ENCODE results near the gene PCYOX1L.

The PCYOX1L gene

DNA sequence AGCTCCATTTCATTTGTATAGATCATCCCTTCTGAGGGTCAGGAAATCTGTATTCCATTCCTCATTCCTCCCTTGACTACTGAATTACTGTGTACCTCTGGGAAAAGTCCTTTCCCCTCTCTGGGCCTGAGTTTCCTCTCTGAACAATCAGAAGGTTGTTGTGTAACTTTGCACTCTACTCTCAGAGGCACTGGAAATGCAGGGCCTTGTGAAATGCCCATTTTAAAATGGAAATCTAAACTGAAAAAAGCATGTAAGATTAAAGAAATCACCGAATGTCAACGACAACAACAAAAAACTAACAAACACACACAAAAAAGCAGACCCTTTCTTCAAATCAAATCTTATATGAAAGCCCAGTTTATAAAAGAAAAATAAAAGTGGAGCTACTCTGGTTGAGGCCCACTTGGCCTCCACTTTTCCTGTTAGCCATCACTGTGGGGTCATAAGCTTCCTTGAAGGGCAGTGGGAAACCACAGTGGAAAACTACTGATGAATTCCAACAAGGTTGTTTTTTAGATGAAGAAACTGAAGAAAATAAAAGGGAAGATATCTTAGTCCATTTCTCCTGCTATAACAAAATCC is 34.1 kb upstream of the PCYOX1L start:
- Mint-ChIP-seq H3K4me3 (no peak overlapping the region), H3K9me3 (no peaks in the 10 kb centered on the region), H3K27me3 (no peaks in the 10 kb centered on the region), H3K36me3 (ENCODE audit: low read depth) (no peaks in the 10 kb centered on the region), H3K4me1 (ENCODE audit: low read depth) (no peaks in the 10 kb centered on the region), H3K27ac (no peak overlapping the region)
- intact Hi-C loops (cut with micrococcal nuclease) = no loop called here

DNA sequence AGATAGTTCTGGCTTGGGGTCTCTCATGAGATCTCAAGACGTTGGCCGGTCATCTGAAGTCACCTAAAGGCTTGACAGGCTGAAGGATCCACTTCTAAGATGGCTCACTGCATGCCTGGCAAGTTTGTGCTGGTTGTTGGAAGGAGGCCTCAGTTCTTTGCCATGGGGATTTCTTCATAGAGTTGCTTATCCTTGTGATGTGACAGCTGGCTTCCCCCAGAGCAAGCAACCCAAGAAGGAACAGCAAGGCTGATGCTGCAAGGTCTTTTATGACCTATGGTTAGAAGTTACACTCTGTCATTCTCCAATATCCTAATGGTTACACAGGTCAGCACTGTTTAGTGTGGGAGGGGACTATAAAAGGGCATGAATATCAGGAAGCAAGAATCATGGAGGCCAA is 33.2 kb upstream of the PCYOX1L start:
- Mint-ChIP-seq H3K36me3 (ENCODE audit: low read depth) (no peaks in the 10 kb centered on the region), H3K27ac (no peak overlapping the region), H3K4me3 (no peak overlapping the region), H3K9me3 (no peaks in the 10 kb centered on the region), H3K4me1 (ENCODE audit: low read depth) (no peaks in the 10 kb centered on the region), H3K27me3 (no peaks in the 10 kb centered on the region)
- intact Hi-C loops (cut with micrococcal nuclease) = no loop called here

DNA sequence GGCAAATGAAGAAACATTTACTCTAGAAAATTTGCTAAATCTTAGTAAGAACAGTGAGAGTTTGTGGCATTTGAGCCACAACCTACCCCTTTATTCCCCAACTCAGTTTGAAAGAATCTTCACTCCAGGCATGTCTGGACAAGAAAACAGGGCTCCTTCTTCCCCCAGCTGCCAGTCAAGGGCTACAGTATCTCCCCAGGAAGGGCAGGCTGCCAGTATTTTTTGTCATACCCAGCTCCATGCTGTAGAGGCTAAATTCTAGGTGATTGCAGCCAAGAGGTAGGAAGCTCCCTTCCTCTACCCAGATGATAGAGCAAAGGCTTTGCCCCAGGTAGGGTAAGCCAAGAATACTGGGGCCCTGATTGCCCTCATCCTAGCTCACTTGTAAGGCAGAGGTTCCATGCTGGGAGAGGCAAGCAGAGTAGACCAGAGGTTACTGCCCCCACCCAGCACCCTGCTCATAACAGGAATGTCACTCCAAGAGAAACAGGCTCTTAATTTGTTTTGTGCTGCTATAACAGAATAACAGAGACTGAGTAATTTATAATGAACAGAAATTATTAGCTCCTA is 32.6 kb upstream of the PCYOX1L start:
- H3K27ac Mint-ChIP-seq = no peak overlapping the region
- intact Hi-C loops (cut with micrococcal nuclease) = no loop called here
- H3K4me3 Mint-ChIP-seq = no peak overlapping the region

DNA sequence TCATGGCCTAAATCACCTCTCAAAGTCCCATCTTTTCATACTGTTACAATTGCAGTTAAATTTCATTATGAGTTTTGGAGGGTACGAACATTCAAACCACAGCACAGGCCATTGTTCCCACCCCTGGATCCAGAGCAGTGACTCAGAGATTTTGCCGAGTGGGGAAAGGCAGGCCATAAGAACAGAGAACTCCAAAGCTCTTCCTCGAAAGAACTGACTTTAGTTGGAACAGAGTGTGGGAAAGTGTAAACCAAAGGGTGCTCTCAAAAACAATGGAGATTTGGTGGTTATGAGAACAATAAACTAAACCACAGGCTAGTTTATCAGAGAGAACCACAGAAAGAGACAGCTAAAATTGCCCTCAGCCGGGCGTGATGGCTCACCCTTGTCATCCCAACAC is 32.0 kb upstream of the PCYOX1L start:
- Mint-ChIP-seq H3K4me3 (no peak overlapping the region), H3K36me3 (ENCODE audit: low read depth) (no peaks in the 10 kb centered on the region), H3K27me3 (no peaks in the 10 kb centered on the region), H3K4me1 (ENCODE audit: low read depth) (no peaks in the 10 kb centered on the region), H3K27ac (no peak overlapping the region), H3K9me3 (no peaks in the 10 kb centered on the region)
- intact Hi-C loops (cut with micrococcal nuclease) = no loop called here

More for the DNA sequence above, 32.6 kb upstream of the PCYOX1L start:
- H3K27me3 Mint-ChIP-seq = no peaks in the 10 kb centered on the region
- no peaks in the 10 kb centered on the region for H3K4me1 Mint-ChIP-seq (ENCODE audit: low read depth)
- H3K36me3 Mint-ChIP-seq (ENCODE audit: low read depth) = no peaks in the 10 kb centered on the region
- no peaks in the 10 kb centered on the region for H3K9me3 Mint-ChIP-seq

DNA sequence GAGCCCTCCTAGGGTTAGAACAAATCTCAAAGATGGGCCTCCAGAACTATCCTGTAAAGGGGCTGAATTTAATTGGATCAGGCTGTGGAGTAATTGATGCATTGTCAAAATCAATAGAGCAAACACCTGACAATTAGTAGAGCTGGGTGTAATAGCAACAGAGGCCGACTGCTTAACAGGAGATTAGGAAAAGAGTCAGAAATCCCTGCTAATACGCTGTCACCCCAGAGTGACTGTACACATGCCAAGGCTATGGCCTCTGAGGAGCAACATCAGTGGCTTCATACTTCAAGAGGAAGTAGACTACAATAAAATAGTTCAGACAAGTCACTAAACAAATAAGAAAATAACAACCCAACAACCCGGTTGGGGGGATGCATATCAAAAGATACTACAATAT is 31.2 kb upstream of the PCYOX1L start:
- Mint-ChIP-seq H3K4me3 (no peak overlapping the region), H3K36me3 (ENCODE audit: low read depth) (no peaks in the 10 kb centered on the region), H3K27ac (no peak overlapping the region), H3K4me1 (ENCODE audit: low read depth) (no peaks in the 10 kb centered on the region), H3K27me3 (no peaks in the 10 kb centered on the region), H3K9me3 (no peaks in the 10 kb centered on the region)
- intact Hi-C loops (cut with micrococcal nuclease) = no loop called here

DNA sequence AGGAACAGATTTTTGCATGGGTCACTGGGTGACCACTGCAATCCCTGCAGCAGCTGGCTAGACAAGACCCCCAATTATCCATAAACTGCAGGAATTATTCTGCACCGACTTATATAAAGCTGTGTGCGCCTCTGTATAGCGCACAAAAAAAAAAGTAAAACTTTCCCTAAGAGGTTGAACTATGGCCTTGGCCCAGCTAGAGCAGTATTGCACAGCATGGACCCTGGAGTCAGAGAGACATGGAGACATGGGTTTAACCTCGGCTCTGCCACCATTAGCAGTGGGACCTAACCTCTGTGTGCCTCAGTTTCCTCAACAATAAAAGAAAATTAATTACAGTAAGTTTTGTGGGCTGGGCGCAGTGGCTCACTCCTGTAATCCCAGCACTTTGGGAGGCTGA is 29.7 kb upstream of the PCYOX1L start:
- H3K9me3 Mint-ChIP-seq = no peaks in the 10 kb centered on the region
- H3K27ac Mint-ChIP-seq = no peak overlapping the region
- intact Hi-C loops (cut with micrococcal nuclease) = no loop called here
- H3K4me3 Mint-ChIP-seq = no peak overlapping the region
- no peaks in the 10 kb centered on the region for H3K4me1 Mint-ChIP-seq (ENCODE audit: low read depth)
- no peaks in the 10 kb centered on the region for H3K36me3 Mint-ChIP-seq (ENCODE audit: low read depth)
- H3K27me3 Mint-ChIP-seq = no peaks in the 10 kb centered on the region

DNA sequence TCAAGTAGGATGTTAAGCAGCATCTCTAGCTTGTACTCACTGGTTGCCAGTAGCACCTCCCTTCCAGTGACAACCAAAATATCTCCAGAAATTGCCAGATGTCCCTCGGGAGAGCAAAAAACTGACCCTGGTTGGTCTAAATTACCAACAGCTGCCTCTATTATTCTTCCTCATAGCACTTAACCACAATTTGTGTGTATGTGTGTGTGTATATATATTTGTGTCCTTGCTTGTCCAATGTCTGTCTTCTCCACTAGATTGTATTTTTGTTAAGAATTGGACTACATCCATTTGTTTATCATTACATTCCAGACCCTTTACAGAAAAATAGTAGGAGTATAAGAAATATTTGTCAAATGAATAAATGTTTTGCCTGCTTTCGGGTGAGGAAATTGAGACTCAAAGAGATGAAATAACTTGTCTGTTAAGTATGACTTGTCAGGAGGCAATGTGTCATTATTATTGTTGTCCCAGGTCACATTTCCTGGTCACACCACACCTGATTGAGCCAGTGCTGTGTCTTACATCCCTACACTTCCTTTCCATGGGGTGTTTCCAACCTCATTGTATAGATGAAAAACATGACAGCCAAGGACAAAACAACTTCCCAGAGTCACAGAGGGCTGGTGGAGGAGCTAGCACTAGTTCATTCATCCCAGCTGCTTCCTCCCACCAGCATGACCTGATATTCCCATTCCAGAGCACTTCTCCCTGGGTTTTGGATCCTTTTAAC is 24.0 kb upstream of the PCYOX1L start:
- Mint-ChIP-seq H3K9me3 (no peaks in the 10 kb centered on the region), H3K27me3 (no peaks in the 10 kb centered on the region), H3K4me1 (ENCODE audit: low read depth) (no peaks in the 10 kb centered on the region), H3K4me3 (no peak overlapping the region), H3K27ac (no peak overlapping the region), H3K36me3 (ENCODE audit: low read depth) (no peaks in the 10 kb centered on the region)
- intact Hi-C loops (cut with micrococcal nuclease) = no loop called here

DNA sequence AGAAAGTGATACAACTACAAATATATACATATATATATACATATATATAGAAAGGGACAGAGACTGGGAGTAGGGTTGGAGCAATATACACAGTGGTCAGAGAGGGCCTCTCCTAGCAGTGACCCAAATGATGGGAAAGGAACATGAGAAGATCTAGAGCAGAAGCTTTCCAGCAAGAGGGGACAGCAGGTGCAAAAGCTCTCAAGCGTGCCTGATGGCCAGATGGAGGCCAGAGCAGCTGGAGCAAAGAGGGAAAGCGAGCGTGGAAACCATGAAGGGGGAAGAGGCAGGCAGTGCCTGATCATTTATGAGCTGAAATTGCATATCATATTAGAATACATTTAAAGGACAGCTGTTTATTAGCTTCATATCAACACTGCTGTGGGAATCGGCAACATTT is 20.1 kb upstream of the PCYOX1L start:
- intact Hi-C loops (cut with micrococcal nuclease) = no loop called here
- Mint-ChIP-seq H3K27ac (no peak overlapping the region), H3K4me3 (no peak overlapping the region), H3K27me3 (peaks cover 3% of the 10 kb centered on the region), H3K36me3 (ENCODE audit: low read depth) (no peaks in the 10 kb centered on the region), H3K9me3 (no peaks in the 10 kb centered on the region), H3K4me1 (ENCODE audit: low read depth) (no peaks in the 10 kb centered on the region)

DNA sequence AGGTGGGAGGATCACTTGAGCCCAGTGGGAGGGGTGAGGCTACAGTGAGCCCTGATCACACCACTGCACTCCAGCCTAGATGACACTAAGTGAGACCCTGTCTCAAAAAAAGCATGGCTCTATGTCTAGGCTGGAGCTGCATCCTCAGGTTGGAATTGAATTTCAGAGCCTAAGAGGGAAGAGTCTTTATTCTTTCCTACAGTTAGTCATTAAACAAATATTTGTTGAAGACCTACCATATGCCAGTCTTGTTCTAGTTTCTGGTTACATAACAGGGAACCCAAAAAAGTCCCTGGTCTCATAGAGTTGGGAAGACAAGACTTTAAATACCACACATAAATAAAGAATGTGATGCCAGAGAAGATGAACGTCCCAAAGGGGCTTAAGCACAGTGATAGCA is 19.5 kb upstream of the PCYOX1L start:
- Mint-ChIP-seq H3K36me3 (ENCODE audit: low read depth) (no peaks in the 10 kb centered on the region), H3K27me3 (peaks cover 3% of the 10 kb centered on the region), H3K4me3 (no peak overlapping the region), H3K9me3 (no peaks in the 10 kb centered on the region), H3K27ac (no peak overlapping the region), H3K4me1 (ENCODE audit: low read depth) (peaks cover 4% of the 10 kb centered on the region)
- intact Hi-C loops (cut with micrococcal nuclease) = no loop called here

DNA sequence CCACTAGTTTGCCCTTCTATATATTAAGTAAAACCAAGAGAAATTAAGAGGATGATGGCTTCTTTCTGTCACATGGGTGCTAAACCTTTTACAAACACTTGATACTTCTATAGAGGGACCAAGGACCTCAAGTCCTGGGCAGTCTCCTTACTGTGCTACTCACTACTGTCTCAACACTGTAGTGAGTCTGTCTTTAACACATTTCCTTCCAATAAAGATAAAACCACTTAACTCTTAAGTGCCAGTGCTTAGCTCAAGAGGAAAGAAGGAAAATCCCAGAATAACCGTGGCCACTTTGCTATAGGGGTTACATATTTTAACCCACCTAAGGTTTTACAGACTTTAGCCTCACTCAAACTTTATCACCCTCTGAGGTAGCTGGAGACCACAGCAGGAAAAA is 16.9 kb upstream of the PCYOX1L start:
- H3K9me3 Mint-ChIP-seq = no peaks in the 10 kb centered on the region
- no peak overlapping the region for H3K4me3 Mint-ChIP-seq
- H3K4me1 Mint-ChIP-seq (ENCODE audit: low read depth) = peaks cover 28% of the 10 kb centered on the region
- H3K27ac Mint-ChIP-seq = no peak overlapping the region
- peaks cover 3% of the 10 kb centered on the region for H3K27me3 Mint-ChIP-seq
- peaks cover 12% of the 10 kb centered on the region for H3K36me3 Mint-ChIP-seq (ENCODE audit: low read depth)
- intact Hi-C loops (cut with micrococcal nuclease) = no loop called here

DNA sequence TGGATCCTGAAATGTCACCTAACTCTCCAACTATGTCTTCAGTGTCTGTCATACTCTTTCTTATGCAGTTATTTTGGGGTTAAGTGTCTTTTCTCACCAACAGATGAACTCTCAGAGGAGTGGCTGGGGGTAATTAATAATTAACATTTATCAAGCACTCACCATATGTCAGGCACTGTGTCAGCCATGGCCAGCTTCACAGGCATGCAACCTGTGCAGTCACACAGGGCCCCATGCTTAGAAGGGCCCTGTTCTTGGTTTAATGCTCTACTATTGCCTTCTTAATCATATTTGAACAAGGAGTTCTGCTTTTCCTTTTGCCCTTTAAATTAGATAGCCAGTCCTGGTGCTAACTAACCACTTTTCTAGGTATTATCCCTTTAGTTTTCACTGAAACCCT is 16.0 kb upstream of the PCYOX1L start:
- H3K27ac Mint-ChIP-seq = no peak overlapping the region
- peaks cover 33% of the 10 kb centered on the region for H3K4me1 Mint-ChIP-seq (ENCODE audit: low read depth)
- peaks cover 3% of the 10 kb centered on the region for H3K27me3 Mint-ChIP-seq
- intact Hi-C loops (cut with micrococcal nuclease) = no loop called here
- no peak overlapping the region for H3K4me3 Mint-ChIP-seq
- peaks cover 12% of the 10 kb centered on the region for H3K36me3 Mint-ChIP-seq (ENCODE audit: low read depth)
- H3K9me3 Mint-ChIP-seq = no peaks in the 10 kb centered on the region

DNA sequence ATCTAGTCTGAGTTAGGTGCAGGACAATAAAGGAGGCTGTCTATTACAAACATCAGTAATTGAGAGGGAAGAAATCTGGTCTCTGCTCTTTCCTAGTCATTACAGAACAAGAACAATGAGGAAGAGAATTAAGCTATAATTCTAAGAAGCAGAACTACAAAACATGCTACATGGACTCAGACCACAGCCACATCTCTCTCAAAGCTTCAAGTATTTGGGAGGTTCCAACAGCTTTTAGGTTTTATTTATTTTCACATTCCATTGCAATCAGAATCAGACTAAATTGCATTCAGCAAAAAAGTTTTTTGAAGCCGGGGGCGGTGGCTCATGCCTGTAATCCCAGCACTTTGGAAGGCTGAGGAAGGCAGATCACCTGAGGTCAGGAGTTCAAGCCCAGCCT is 13.7 kb upstream of the PCYOX1L start:
- Mint-ChIP-seq H3K27me3 (peaks cover 3% of the 10 kb centered on the region), H3K4me1 (ENCODE audit: low read depth) (peaks cover 37% of the 10 kb centered on the region), H3K4me3 (no peak overlapping the region), H3K27ac (peak overlapping the region; percentile 97), H3K9me3 (no peaks in the 10 kb centered on the region), H3K36me3 (ENCODE audit: low read depth) (peaks cover 27% of the 10 kb centered on the region)
- intact Hi-C loops (cut with micrococcal nuclease) = loop anchor here (2.0 kb wide), 1 partner anchor 15 kb away; the partner anchor contains the start of gene PCYOX1L

DNA sequence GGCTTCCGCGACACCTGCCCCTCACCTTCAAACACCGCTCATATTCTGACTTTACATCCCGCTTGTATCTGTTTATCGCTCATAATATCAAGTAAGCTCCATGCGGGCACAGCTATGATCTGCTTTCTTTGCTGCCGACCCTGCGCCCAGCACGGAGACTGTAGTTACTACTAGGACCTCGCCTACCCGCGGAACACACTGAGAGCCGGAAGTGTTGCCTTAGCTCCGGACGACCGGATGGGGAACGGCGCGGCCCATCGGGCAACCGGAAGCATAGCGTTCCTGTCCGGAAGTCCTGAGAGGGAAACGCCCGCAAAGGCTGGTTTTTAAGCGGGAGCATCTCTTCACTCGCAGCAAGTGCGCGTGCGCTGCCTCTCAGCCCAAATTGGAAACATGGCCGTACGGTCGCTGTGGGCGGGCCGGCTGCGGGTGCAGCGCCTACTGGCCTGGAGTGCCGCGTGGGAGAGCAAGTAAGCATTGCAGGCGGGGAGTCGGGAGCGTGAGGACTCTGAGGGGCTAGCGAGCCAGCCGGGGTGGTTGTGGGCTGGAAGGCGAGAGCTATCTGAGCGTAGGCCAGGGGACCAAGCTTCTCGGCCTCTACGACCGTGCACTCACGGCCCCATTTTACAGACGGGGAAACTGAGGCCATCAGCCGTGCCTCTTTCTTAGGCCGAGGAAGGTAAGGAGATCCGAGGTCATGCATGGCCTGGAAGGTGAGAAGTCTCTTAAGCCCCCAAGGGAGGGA is 12.5 kb upstream of the PCYOX1L start, which contains the start of gene GRPEL2:
TSS of gene GRPEL2 (plus strand) at position 353 of the 745 bp plus-strand sequence. CDS start at position 394, 41 bp downstream.
- Mint-ChIP-seq H3K4me1 (ENCODE audit: low read depth) (peaks cover 37% of the 10 kb centered on the region), H3K4me3 (peak within 1 kb of the TSS; percentile 89), H3K27me3 (no peaks in the 10 kb centered on the region), H3K9me3 (no peaks in the 10 kb centered on the region), H3K36me3 (ENCODE audit: low read depth) (peaks cover 39% of the 10 kb centered on the region), H3K27ac (peak within 1 kb of the TSS; percentile 97)
- intact Hi-C loops (cut with micrococcal nuclease) = loop anchor here (2.0 kb wide), 1 partner anchor 13 kb away; the partner anchor contains the start of gene PCYOX1L

DNA sequence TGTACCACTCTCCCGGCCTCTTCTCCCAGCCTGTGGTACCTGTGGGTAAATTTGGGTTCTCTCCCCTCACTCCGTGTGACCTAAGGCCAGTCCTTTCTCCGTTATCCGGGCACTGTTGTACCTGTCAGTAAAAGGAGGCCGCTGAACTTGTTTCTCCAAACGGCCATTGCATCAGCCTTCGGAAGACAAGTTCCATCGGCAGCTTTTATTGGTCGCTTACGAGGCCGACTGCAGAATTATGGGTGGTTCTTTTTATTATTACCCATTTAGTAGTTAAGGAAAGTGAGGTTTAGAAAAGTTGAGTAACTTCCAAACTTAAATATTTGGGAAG is 12.0 kb upstream of the PCYOX1L start:
- intact Hi-C loops (cut with micrococcal nuclease) = loop anchor here (2.0 kb wide), 1 partner anchor 13 kb away; the partner anchor contains the start of gene PCYOX1L
- Mint-ChIP-seq H3K4me3 (peak overlapping the region; percentile 89), H3K9me3 (no peaks in the 10 kb centered on the region), H3K27ac (peak overlapping the region; percentile 97), H3K4me1 (ENCODE audit: low read depth) (peaks cover 37% of the 10 kb centered on the region), H3K27me3 (no peaks in the 10 kb centered on the region), H3K36me3 (ENCODE audit: low read depth) (peaks cover 44% of the 10 kb centered on the region)
